Karpas-422 (cell line): ENCODE results near the gene ATXN2. TPM values are rescaled to one million over a fixed set of nuclear protein-coding genes. Genes with fewer than 3 reads are reported as not detected.
A peak's percentile ranks its signal among the peaks of the same experiment; 100 is the strongest.

Experiments used
- DNase-seq: peaks from one replicate; pipeline ENCODE4 v3.0.0-alpha.2; 2015
- H2AFZ ChIP-seq: fragments of 200-600 bp; sonication (generic); 2 replicates; pipeline ENCODE4 v1.6.1; 2014; ENCODE audit warnings: antibody characterized with exemption, low read length, mixed read lengths
- H3K27ac ChIP-seq: fragments of 200-600 bp; sonication (generic); 2 replicates; pipeline ENCODE4 v1.5.1; 2014; ENCODE audit warnings: mild to moderate bottlenecking, low read length, moderate library complexity
- H3K27me3 ChIP-seq: fragments of 200-600 bp; sonication (generic); 2 replicates; pipeline ENCODE4 v1.6.1; 2014; ENCODE audit warnings: low read length, mixed read lengths
- H3K36me3 ChIP-seq: fragments of 200-600 bp; sonication (generic); 2 replicates; pipeline ENCODE4 v1.6.1; 2014; ENCODE audit warnings: low read length, mixed read lengths; ENCODE audit not compliant: insufficient read depth
- H3K4me1 ChIP-seq: fragments of 200-600 bp; sonication (generic); 2 replicates; pipeline ENCODE4 v1.6.1; 2014; ENCODE audit warnings: mild to moderate bottlenecking, low read length, mixed read lengths
- H3K4me2 ChIP-seq: fragments of 200-600 bp; sonication (generic); 2 replicates; pipeline ENCODE4 v1.6.1; 2014; ENCODE audit warnings: low read length, low read depth, mild to moderate bottlenecking; ENCODE audit not compliant: poor library complexity, severe bottlenecking
- H3K4me3 ChIP-seq: fragments of 200-600 bp; sonication (generic); 2 replicates; pipeline ENCODE4 v1.5.1; 2014; ENCODE audit warnings: mild to moderate bottlenecking, antibody characterized with exemption, low read length, mixed read lengths
- H3K79me2 ChIP-seq: fragments of 200-600 bp; sonication (generic); 2 replicates; pipeline ENCODE4 v1.6.1; 2014; ENCODE audit warnings: mild to moderate bottlenecking, low read length, mixed read lengths
- H3K9ac ChIP-seq: fragments of 200-600 bp; sonication (generic); 2 replicates; pipeline ENCODE4 v1.6.0; 2014; ENCODE audit warnings: low read length
- H3K9me2 ChIP-seq: fragments of 200-600 bp; sonication (generic), shearing (Covaris generic); replicated peaks from 2 replicates; pipeline ENCODE4 v1.6.0; 2014; ENCODE audit warnings: mild to moderate bottlenecking, low read length, moderate library complexity; ENCODE audit not compliant: insufficient read depth
- H3K9me3 ChIP-seq: fragments of 300-700, 200-600 bp; sonication (generic); 2 replicates; pipeline ENCODE4 v1.6.1; 2014; ENCODE audit warnings: low read length, mixed read lengths
- H4K20me1 ChIP-seq: fragments of 200-600 bp; sonication (generic); 2 replicates; pipeline ENCODE4 v1.6.1; 2014; ENCODE audit warnings: mild to moderate bottlenecking, antibody characterized with exemption, low read length, low read depth; ENCODE audit not compliant: insufficient read depth
- total RNA-seq: library from RNA; depleted of rRNA; stranded (reverse); fragments of >200 nt; shearing (Covaris generic); gene quantifications from 2 replicates; pipeline ENCODE4 v1.2.3, GENCODE V29; 2014; ENCODE audit warnings: low replicate concordance; rRNA removed

ATXN2 gene
- 33.3 and 50.6 TPM in 2 replicates for total RNA-seq

GRCh38 chr12:111598637-111599452 is at the start of gene ATXN2:
TSS of gene ATXN2 (minus strand) at chr12:111599315. CDS start at chr12:111599034, 281 bp downstream.
- peak; percentile 87 for DNase-seq

GRCh38 chr12:111645433-111645832 is 46.3 kb upstream of the ATXN2 start:
- no peak overlapping the region for H3K4me2 ChIP-seq
- peaks cover 30% of the 10 kb centered on the region; the same call in 1 of the 2 replicates for H3K36me3 ChIP-seq
- no peak overlapping the region for H3K27ac ChIP-seq

More at GRCh38 chr12:111598637-111599452, at the start of gene ATXN2:
- Histone ChIP-seq H3K27ac (peak within 1 kb of the TSS; percentile 85), H3K79me2 (peaks cover 49% of the 10 kb centered on the region), H4K20me1 (peaks cover 30% of the 10 kb centered on the region), H3K36me3 (peaks cover 6% of the 10 kb centered on the region; the same call in 1 of the 2 replicates), H3K4me1 (peaks cover 42% of the 10 kb centered on the region), H2AFZ (peak within 1 kb of the TSS; percentile 30; the same call in 1 of the 2 replicates), H3K4me3 (peak within 1 kb of the TSS; percentile 86), H3K4me2 (peak within 1 kb of the TSS; percentile 97), H3K9ac (peak within 1 kb of the TSS; percentile 99), H3K27me3 (no peaks in the 10 kb centered on the region), H3K9me2 (no peaks in the 10 kb centered on the region), H3K9me3 (no peaks in the 10 kb centered on the region)

GRCh38 chr12:111643427-111643826 is 44.3 kb upstream of the ATXN2 start:
- no peaks in the 10 kb centered on the region for H3K79me2 ChIP-seq
- H3K4me1 ChIP-seq, result no peaks in the 10 kb centered on the region
- no peaks in the 10 kb centered on the region for H3K9me2 ChIP-seq
- DNase-seq, result no peak
- no peaks in the 10 kb centered on the region for H3K9me3 ChIP-seq
- H3K36me3 ChIP-seq, result peaks cover 17% of the 10 kb centered on the region; the same call in 1 of the 2 replicates
- H2AFZ ChIP-seq, result no peak overlapping the region
- H4K20me1 ChIP-seq, result no peaks in the 10 kb centered on the region
- no peaks in the 10 kb centered on the region for H3K27me3 ChIP-seq
- no peak overlapping the region for H3K4me3 ChIP-seq
- H3K4me2 ChIP-seq, result no peak overlapping the region
- no peak overlapping the region for H3K27ac ChIP-seq
- no peak overlapping the region for H3K9ac ChIP-seq

More at GRCh38 chr12:111645433-111645832, 46.3 kb upstream of the ATXN2 start:
- Histone ChIP-seq H3K4me3 (no peak overlapping the region), H3K27me3 (no peaks in the 10 kb centered on the region), H3K9me2 (no peaks in the 10 kb centered on the region), H2AFZ (no peak overlapping the region), H3K9ac (no peak overlapping the region), H3K79me2 (no peaks in the 10 kb centered on the region), H3K4me1 (no peaks in the 10 kb centered on the region), H4K20me1 (no peaks in the 10 kb centered on the region), H3K9me3 (no peaks in the 10 kb centered on the region)
- DNase-seq, result no peak

GRCh38 chr12:111642681-111643426 is 43.7 kb upstream of the ATXN2 start:
- Histone ChIP-seq H3K79me2 (no peaks in the 10 kb centered on the region), H4K20me1 (no peaks in the 10 kb centered on the region), H3K27ac (no peak overlapping the region), H3K36me3 (peaks cover 17% of the 10 kb centered on the region; the same call in 1 of the 2 replicates), H3K4me3 (no peak overlapping the region), H2AFZ (no peak overlapping the region), H3K9ac (no peak overlapping the region), H3K9me2 (no peaks in the 10 kb centered on the region), H3K9me3 (no peaks in the 10 kb centered on the region), H3K27me3 (no peaks in the 10 kb centered on the region), H3K4me1 (no peaks in the 10 kb centered on the region), H3K4me2 (no peak overlapping the region)
- DNase-seq, result no peak

GRCh38 chr12:111640506-111640905 is 41.4 kb upstream of the ATXN2 start:
- Histone ChIP-seq H3K9me3 (no peaks in the 10 kb centered on the region), H3K9me2 (no peaks in the 10 kb centered on the region), H3K36me3 (peaks cover 9% of the 10 kb centered on the region; the same call in 1 of the 2 replicates), H3K4me3 (no peak overlapping the region), H3K79me2 (no peaks in the 10 kb centered on the region), H3K4me1 (no peaks in the 10 kb centered on the region), H3K9ac (no peak overlapping the region), H3K27ac (no peak overlapping the region), H3K4me2 (no peak overlapping the region), H3K27me3 (no peaks in the 10 kb centered on the region), H4K20me1 (no peaks in the 10 kb centered on the region), H2AFZ (no peak overlapping the region)
- DNase-seq, result no peak

GRCh38 chr12:111638556-111638955 is 39.4 kb upstream of the ATXN2 start:
- Histone ChIP-seq H3K9me2 (no peaks in the 10 kb centered on the region), H3K9ac (no peak overlapping the region), H3K4me2 (no peak overlapping the region), H3K4me1 (no peaks in the 10 kb centered on the region), H3K27me3 (no peaks in the 10 kb centered on the region), H3K79me2 (no peaks in the 10 kb centered on the region), H3K4me3 (no peak overlapping the region), H3K9me3 (no peaks in the 10 kb centered on the region), H3K27ac (no peak overlapping the region), H3K36me3 (peaks cover 2% of the 10 kb centered on the region; the same call in 1 of the 2 replicates), H4K20me1 (no peaks in the 10 kb centered on the region), H2AFZ (no peak overlapping the region)
- no peak for DNase-seq

GRCh38 chr12:111636209-111636945 is 37.3 kb upstream of the ATXN2 start:
- no peaks in the 10 kb centered on the region for H3K36me3 ChIP-seq
- H3K27me3 ChIP-seq, result no peaks in the 10 kb centered on the region
- no peak overlapping the region for H2AFZ ChIP-seq
- H3K27ac ChIP-seq, result no peak overlapping the region
- H3K4me1 ChIP-seq, result no peaks in the 10 kb centered on the region
- no peaks in the 10 kb centered on the region for H3K9me3 ChIP-seq
- H3K4me2 ChIP-seq, result no peak overlapping the region
- no peaks in the 10 kb centered on the region for H3K9me2 ChIP-seq
- DNase-seq, result no peak
- H3K79me2 ChIP-seq, result no peaks in the 10 kb centered on the region
- H3K4me3 ChIP-seq, result no peak overlapping the region
- H4K20me1 ChIP-seq, result no peaks in the 10 kb centered on the region
- H3K9ac ChIP-seq, result no peak overlapping the region
